GM12865 (cell line): ENCODE results near the gene NAA60.

Experiments
- DNase-seq: peaks from one replicate; pipeline ENCODE4 v3.0.0; 2010; ENCODE audit warnings: low read depth
- H3K4me3 ChIP-seq: 2 replicates; pipeline ENCODE4 v1.5.1; 2011; ENCODE audit warnings: mild to moderate bottlenecking, low read depth, low read length, control low read depth
- TF ChIP-seq, protein P1 (sequence below): IDR thresholded peaks from 2 replicates; pipeline ENCODE4 v1.5.1; 2011; ENCODE audit warnings: low read length, control low read depth, low read depth, inconsistent platforms; ENCODE audit not compliant: insufficient read depth; ENCODE audit errors: missing control alignments

NAA60 gene

GRCh38 chr16:3511286-3512180, 68.1 kb downstream of the NAA60 start:
- no peak overlapping the region for H3K4me3 ChIP-seq
- TF ChIP-seq, protein P1, sequence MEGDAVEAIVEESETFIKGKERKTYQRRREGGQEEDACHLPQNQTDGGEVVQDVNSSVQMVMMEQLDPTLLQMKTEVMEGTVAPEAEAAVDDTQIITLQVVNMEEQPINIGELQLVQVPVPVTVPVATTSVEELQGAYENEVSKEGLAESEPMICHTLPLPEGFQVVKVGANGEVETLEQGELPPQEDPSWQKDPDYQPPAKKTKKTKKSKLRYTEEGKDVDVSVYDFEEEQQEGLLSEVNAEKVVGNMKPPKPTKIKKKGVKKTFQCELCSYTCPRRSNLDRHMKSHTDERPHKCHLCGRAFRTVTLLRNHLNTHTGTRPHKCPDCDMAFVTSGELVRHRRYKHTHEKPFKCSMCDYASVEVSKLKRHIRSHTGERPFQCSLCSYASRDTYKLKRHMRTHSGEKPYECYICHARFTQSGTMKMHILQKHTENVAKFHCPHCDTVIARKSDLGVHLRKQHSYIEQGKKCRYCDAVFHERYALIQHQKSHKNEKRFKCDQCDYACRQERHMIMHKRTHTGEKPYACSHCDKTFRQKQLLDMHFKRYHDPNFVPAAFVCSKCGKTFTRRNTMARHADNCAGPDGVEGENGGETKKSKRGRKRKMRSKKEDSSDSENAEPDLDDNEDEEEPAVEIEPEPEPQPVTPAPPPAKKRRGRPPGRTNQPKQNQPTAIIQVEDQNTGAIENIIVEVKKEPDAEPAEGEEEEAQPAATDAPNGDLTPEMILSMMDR, result no peak
- no peak for DNase-seq

DNA sequence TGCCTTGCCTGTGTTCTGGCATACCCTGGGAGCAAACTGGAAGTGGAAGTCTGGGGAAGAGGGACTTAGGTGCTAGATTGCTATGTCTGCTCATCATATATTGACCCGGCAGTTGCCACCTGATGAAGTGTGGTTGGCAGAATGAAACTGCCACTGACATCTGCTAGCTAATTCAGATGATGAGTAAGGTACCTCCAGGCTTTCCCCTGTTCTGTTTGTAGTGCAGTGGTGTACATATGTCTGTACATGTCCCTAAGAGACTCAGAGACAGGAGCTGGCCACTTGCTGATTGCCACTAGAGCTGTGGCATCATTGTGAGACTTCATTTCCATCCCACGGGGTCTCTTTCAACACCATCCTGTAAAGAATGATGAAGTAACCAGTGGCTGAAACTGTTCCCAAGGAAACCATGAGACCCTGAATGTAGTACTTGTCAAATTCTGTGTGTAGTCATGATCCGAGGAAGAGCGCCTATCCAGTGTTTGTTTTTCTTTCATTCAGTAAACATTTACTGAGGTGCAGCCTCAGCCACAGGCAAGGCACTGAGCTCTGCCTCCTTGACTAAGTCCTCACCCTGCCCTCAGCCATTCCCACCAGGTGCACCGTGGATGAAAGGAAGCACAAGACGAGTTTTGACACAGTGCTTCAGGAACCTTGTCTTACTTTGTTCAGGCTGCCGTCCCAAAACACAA, 70.6 kb downstream of the NAA60 start:
- TF ChIP-seq, protein P1, result no peak
- H3K4me3 ChIP-seq, result no peak overlapping the region
- DNase-seq, result peak; percentile 13

GRCh38 chr16:3514621-3515020, 71.1 kb downstream of the NAA60 start:
- H3K4me3 ChIP-seq, result no peak overlapping the region
- no peak for DNase-seq
- TF ChIP-seq, protein P1, result no peak

DNA sequence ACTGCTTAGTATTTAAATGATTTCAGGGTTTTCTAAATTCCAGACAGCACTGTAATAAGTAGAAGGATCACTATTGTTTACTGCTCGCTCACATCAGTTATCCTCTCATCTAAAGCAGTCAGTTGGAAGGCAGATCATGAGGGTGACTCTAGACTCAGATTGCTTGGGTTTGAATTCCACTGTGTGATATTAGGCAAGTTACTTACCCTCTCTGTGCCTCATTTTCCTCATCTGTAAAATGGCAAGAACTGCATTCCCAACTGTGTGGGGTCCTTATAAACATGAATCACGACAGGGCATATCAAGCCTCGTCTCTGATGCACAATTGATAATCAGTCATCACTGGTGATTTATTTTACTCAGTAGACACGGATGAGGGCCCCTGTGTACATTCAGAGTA, 72.4 kb downstream of the NAA60 start:
- no peak for DNase-seq
- no peak overlapping the region for H3K4me3 ChIP-seq
- TF ChIP-seq, protein P1, result no peak

GRCh38 chr16:3518292-3518985, 75.0 kb downstream of the NAA60 start:
- no peak overlapping the region for H3K4me3 ChIP-seq
- TF ChIP-seq, protein P1, result no peak
- no peak for DNase-seq

- no peak overlapping the region for H3K4me3 ChIP-seq
- DNase-seq, result no peak
- TF ChIP-seq, protein P1, result no peak
These were observed 75.5 kb downstream of the NAA60 start for GRCh38 chr16:3518986-3519348.
